NCI-H2227 (cell line): Measurements from ENCODE around the gene PTPRD.

Experiments used
- DNase-seq: peaks from one replicate; lab custom pipeline; 2025; ENCODE audit not compliant: unreplicated experiment; lab: John Stamatoyannopoulos, UW

Gene PTPRD

GRCh38 chr9:10208691-10209069 is 404.1 kb downstream of the PTPRD start:
- DNase-seq, result no peak

GRCh38 chr9:10204276-10204675 is 408.5 kb downstream of the PTPRD start:
- DNase-seq, result no peak

GRCh38 chr9:10173561-10173960 is 439.2 kb downstream of the PTPRD start:
- DNase-seq, result no peak

- no peak for DNase-seq
Observed at GRCh38 chr9:10172476-10172875, 440.3 kb downstream of the PTPRD start.

- DNase-seq, result no peak
Observed at GRCh38 chr9:10168241-10168640, 444.6 kb downstream of the PTPRD start.

- DNase-seq, result no peak
Observed at GRCh38 chr9:10148796-10149195, 464.0 kb downstream of the PTPRD start.

- no peak for DNase-seq
Observed at GRCh38 chr9:10146517-10147331, 466.1 kb downstream of the PTPRD start.

- DNase-seq, result no peak
Observed at GRCh38 chr9:10144355-10144754, 468.4 kb downstream of the PTPRD start.

GRCh38 chr9:10135553-10135952 is 477.2 kb downstream of the PTPRD start:
- DNase-seq, result no peak

- DNase-seq, result no peak
Observed at GRCh38 chr9:10134266-10134665, 478.5 kb downstream of the PTPRD start.

GRCh38 chr9:10130061-10130675 is 482.6 kb downstream of the PTPRD start:
- DNase-seq, result no peak

GRCh38 chr9:10127867-10128266 is 484.9 kb downstream of the PTPRD start:
- DNase-seq, result no peak

GRCh38 chr9:10112798-10113197 is 500.0 kb downstream of the PTPRD start:
- DNase-seq, result no peak

GRCh38 chr9:10112070-10112469 is 500.7 kb downstream of the PTPRD start:
- no peak for DNase-seq

- DNase-seq, result no peak
Observed at GRCh38 chr9:10108815-10109214, 504.0 kb downstream of the PTPRD start.

GRCh38 chr9:10104774-10105173 is 508.0 kb downstream of the PTPRD start:
- DNase-seq, result no peak

GRCh38 chr9:10095208-10095607 is 517.6 kb downstream of the PTPRD start:
- DNase-seq, result no peak

GRCh38 chr9:10094563-10094962 is 518.2 kb downstream of the PTPRD start:
- DNase-seq, result no peak

GRCh38 chr9:10080012-10080411 is 532.8 kb downstream of the PTPRD start:
- no peak for DNase-seq

GRCh38 chr9:10079284-10079964 is 533.4 kb downstream of the PTPRD start:
- DNase-seq, result no peak

GRCh38 chr9:10071579-10071978 is 541.2 kb downstream of the PTPRD start:
- no peak for DNase-seq
